Measurements from ENCODE around the gene SYT13.
A peak's percentile ranks its signal among the peaks of the same experiment; 100 is the strongest.

SYT13 gene

DNA sequence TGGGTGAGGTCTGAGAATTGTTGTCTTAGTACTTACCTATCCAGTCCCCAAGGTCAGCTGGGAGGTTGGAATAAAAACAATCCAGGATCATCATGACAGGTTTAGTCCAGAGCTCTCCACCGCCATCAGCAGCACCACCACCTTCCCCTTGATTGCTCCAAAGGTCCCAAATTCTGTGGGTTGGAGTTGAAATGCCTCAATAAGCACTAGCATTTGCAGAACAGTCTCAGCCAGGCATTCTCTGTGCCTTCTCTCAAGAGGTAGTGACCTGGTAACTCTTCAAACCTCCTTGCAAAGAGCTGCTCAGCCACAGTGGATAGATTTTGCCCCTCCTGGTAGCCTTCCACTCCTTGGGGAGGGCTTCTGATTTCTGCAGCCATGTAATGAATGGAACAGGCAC lies 70.1 kb downstream of the SYT13 start:
- DNase-seq, result no peak

- no peak for DNase-seq
Observed at GRCh38 chr11:45215098-45215865, 70.9 kb downstream of the SYT13 start.

GRCh38 chr11:45213717-45214116 lies 72.4 kb downstream of the SYT13 start:
- no peak for DNase-seq

DNA sequence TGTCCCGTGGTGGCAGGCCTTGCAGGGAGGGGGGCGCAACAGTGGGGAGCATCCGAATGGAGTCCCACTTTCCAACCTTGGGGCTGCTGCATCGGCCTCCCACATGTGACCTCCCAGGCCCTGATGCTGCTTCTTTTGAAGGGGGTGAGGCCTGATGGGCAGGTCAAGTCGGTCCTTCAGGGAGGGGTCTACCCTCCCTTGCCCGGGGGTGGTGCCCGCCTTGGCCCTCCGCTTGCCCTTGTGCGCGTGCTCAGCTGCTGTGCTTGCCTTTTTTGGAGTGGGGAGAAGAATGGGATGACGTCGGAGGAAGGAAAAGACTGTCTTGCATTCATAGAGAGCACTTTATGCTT lies 72.8 kb downstream of the SYT13 start:
- no peak for DNase-seq

- no peak for DNase-seq
Observed at GRCh38 chr11:45212566-45213315, 73.4 kb downstream of the SYT13 start.

- no peak for DNase-seq
Observed at GRCh38 chr11:45211732-45212131, 74.4 kb downstream of the SYT13 start.

- DNase-seq, result no peak
Observed at GRCh38 chr11:45210846-45211245, 75.3 kb downstream of the SYT13 start.

- peak; percentile 39 for DNase-seq
Observed at GRCh38 chr11:45209891-45210699, 76.0 kb downstream of the SYT13 start.

GRCh38 chr11:45209000-45209879 lies 76.9 kb downstream of the SYT13 start:
- no peak for DNase-seq

DNA sequence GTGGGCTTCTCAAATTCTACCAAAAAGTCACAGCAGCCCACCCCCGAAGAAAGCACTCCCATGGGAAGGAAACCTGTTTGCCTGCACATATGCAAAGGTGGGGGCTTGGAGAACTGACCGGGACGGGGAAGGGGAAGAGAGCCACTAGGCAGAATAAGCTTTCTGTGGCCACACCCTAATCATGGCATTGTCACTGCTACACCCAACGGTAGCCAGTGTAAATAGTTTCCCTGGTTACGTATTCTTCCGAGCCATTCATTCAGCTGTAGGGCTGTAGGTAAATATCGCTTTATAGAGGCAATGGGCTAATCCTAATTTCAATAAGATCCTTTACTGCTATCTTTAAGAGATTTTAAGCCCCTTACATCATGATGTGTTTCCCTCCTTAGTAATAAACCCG lies 78.0 kb downstream of the SYT13 start:
- DNase-seq, result no peak

- no peak for DNase-seq
Observed at GRCh38 chr11:45205978-45206377, 80.2 kb downstream of the SYT13 start.

- no peak for DNase-seq
Observed at GRCh38 chr11:45204761-45205160, 81.4 kb downstream of the SYT13 start.

DNA sequence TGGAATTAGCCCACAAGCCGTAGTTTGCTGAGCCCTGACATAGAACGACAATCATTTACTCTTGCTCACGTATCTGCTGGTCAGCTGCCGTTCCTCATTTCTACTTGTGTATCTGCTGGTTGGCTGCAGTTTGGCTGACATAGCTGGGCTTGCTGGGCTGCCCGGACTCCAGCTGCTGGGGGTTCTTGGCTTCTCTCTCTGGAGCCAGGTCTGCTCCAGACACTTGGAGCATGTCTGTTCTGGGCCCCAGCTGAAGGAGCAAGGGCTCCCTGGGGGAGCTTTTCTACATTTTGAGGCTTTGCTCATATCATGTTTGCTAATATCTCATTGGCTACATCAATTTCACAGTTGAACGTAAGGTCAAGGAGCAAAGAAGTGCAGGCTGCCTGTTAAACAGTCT lies 92.4 kb downstream of the SYT13 start:
- DNase-seq, result no peak
